Gastrocnemius medialis (tissue), 4 donors: ENCODE results near the gene SLC16A13. TPM values are rescaled to one million over a fixed set of nuclear protein-coding genes. Genes with fewer than 3 reads are reported as not detected.

Experiments
- ATAC-seq, 2 donors: fragments of 150-250 bp; one replicate each; pipeline ENCODE4 v1.9.1; 2016
- DNase-seq, 2 donors: peaks; one replicate each; pipeline ENCODE4 v3.0.0-alpha.2; 2019
- H3K27ac ChIP-seq, 4 donors: fragments of 200-600 bp; sonication (generic); 1 replicate in 1 of 4; 2 replicates in 3 of 4; pipeline ENCODE4 v1.5.1; 2016 to 2018; ENCODE audit warnings: mild to moderate bottlenecking in 2 of 4, moderate library complexity in 1 of 4
- H3K27me3 ChIP-seq, 3 donors: fragments of 200-600 bp; sonication (generic) in 2 of 3; 1 replicate in 1 of 3; 2 replicates in 2 of 3; pipeline versions ENCODE4 v1.5.1 to v1.6.0; 2016 to 2019; ENCODE audit warnings: mild to moderate bottlenecking in 1 of 3, moderate library complexity in 1 of 3
- H3K36me3 ChIP-seq, 2 donors: fragments of 200-600 bp; sonication (generic) in 1 of 2; one replicate each; pipeline ENCODE4 v1.5.1; 2017 to 2018
- H3K4me1 ChIP-seq, 2 donors: fragments of 200-600 bp; sonication (generic) in 1 of 2; one replicate each; pipeline ENCODE4 v1.5.1; 2016 to 2017; ENCODE audit warnings: mild to moderate bottlenecking in 2 of 2
- H3K4me3 ChIP-seq, 4 donors: fragments of 200-600 bp; sonication (generic) in 3 of 4; 1 replicate in 1 of 4; 2 replicates in 3 of 4; pipeline ENCODE4 v1.5.1; 2016 to 2019; ENCODE audit warnings: mild to moderate bottlenecking in 2 of 4
- H3K9me3 ChIP-seq, 3 donors: fragments of 200-600 bp; sonication (generic) in 2 of 3; 1 replicate in 1 of 3; 2 replicates in 2 of 3; pipeline ENCODE4 v1.5.1; 2016 to 2019
- POLR2A ChIP-seq, 2 donors: fragments of 450-650 bp; IDR thresholded peaks; one replicate each; pipeline ENCODE4 v1.6.1; 2017; ENCODE audit warnings: antibody characterized with exemption in 2 of 2, mild to moderate bottlenecking in 2 of 2, moderate library complexity in 2 of 2
- in situ Hi-C, 4 donors: fragments of 200-750 bp; cut with MboI; loops; one replicate each; pipeline versions ENCODE4 v1.15.0 to v1.8.0; 2017; ENCODE audit warnings: low sequenced_read_pairs in 4 of 4
- intact Hi-C: fragments of 100-400 bp; cut with DNase I; formaldehyde crosslinking; loops from one replicate; pipeline ENCODE4 v1.15.1; 2023; ENCODE audit warnings: low total_unique reads
- total RNA-seq, 4 donors: library from RNA; depleted of rRNA; stranded (reverse); fragments of >200 nt; gene quantifications; one replicate each; pipeline versions ENCODE4 v1.1.0 to v1.2.3, GENCODE V29; 2016
- TF ChIP-seq, protein P1 (sequence below), 5 experiments: fragments of 450-650 bp in 3 of 5; fragments of 200-600 bp in 2 of 5; sonication (generic) in 2 of 5; IDR thresholded peaks in 4 of 5; conservative IDR thresholded peaks in 1 of 5; 1 replicate in 4 of 5; 2 replicates in 1 of 5; pipeline ENCODE4 v1.5.1; 2016 to 2019; ENCODE audit warnings: antibody characterized with exemption in 5 of 5, mild to moderate bottlenecking in 3 of 5, moderate library complexity in 3 of 5

The SLC16A13 gene
- total RNA-seq, 4 donors from 2014 or later = 0.36 to 0.49 TPM; not detected in 2

- in situ Hi-C loops (loop anchor here (25.0 kb wide), 2 partner anchors 359 to 384 kb away; partner anchors contain the start of genes C17orf100 (in 3 of the 4), MED31 (in 3 of the 4), KIAA0753 (in 1 of the 4) and TXNDC17 (in 1 of the 4)), intact Hi-C loops (loop anchor here (10.0 kb wide), 1 partner anchor 464 kb away; the partner anchor contains the start of genes POLR2A and SLC35G6)
- no peak for DNase-seq
- ATAC-seq = no peak
- H3K4me3 ChIP-seq = peak overlapping the region; percentile 30 to 49 (median 46)
- H3K27me3 ChIP-seq = peaks cover 14 to 16% (median 15%) of the 10 kb centered on the region in 3 donors
- peak overlapping the region; percentile 93 to 99 (median 96) for H3K27ac ChIP-seq
- H3K9me3 ChIP-seq = no peaks in the 10 kb centered on the region
- peaks cover 32 to 42% of the 10 kb centered on the region in 2 donors for H3K4me1 ChIP-seq
- no peak for TF ChIP-seq POLR2A (IDR thresholded peaks at IDR 0.05)
- TF ChIP-seq, protein P1, sequence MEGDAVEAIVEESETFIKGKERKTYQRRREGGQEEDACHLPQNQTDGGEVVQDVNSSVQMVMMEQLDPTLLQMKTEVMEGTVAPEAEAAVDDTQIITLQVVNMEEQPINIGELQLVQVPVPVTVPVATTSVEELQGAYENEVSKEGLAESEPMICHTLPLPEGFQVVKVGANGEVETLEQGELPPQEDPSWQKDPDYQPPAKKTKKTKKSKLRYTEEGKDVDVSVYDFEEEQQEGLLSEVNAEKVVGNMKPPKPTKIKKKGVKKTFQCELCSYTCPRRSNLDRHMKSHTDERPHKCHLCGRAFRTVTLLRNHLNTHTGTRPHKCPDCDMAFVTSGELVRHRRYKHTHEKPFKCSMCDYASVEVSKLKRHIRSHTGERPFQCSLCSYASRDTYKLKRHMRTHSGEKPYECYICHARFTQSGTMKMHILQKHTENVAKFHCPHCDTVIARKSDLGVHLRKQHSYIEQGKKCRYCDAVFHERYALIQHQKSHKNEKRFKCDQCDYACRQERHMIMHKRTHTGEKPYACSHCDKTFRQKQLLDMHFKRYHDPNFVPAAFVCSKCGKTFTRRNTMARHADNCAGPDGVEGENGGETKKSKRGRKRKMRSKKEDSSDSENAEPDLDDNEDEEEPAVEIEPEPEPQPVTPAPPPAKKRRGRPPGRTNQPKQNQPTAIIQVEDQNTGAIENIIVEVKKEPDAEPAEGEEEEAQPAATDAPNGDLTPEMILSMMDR (IDR thresholded peaks at IDR 0.05 in 4 of 5, conservative IDR thresholded peaks at IDR 0.05 in 1 of 5) = no peak
- peaks cover 0 to 10% of the 10 kb centered on the region in 2 donors for H3K36me3 ChIP-seq
These were observed 14.7 kb upstream of the SLC16A13 start for GRCh38 chr17:7020894-7021664.

GRCh38 chr17:7021993-7022778, 13.6 kb upstream of the SLC16A13 start:
- Histone ChIP-seq H3K36me3 (peaks cover 0 to 2% of the 10 kb centered on the region in 2 donors), H3K9me3 (no peaks in the 10 kb centered on the region), H3K27ac (peak overlapping the region; percentile 93 to 99 (median 96)), H3K27me3 (peaks cover 14 to 16% (median 15%) of the 10 kb centered on the region in 3 donors), H3K4me3 (peak overlapping the region; percentile 30 to 49 (median 46)), H3K4me1 (peaks cover 28 to 38% of the 10 kb centered on the region in 2 donors)
- in situ Hi-C loops = loop anchor here (25.0 kb wide), 2 partner anchors 360 to 385 kb away; partner anchors contain the start of genes C17orf100 (in 3 of the 4), MED31 (in 3 of the 4), KIAA0753 (in 1 of the 4) and TXNDC17 (in 1 of the 4)
- intact Hi-C loops = loop anchor here (1.0 to 10.0 kb wide), 2 partner anchors 108 to 463 kb away; partner anchors contain the start of genes POLR2A and SLC35G6
- DNase-seq (peak; percentile 40 to 71), ATAC-seq (peak; percentile 57)
- TF ChIP-seq, protein P1 (IDR thresholded peaks at IDR 0.05 in 4 of 5, conservative IDR thresholded peaks at IDR 0.05 in 1 of 5) = peak; percentile 92 to 98 (median 96)
- peak; percentile 8 to 31 for TF ChIP-seq POLR2A (IDR thresholded peaks at IDR 0.05)

GRCh38 chr17:7022781-7023571, 12.8 kb upstream of the SLC16A13 start, which contains the start of gene BCL6B:
TSS of gene BCL6B (plus strand) at chr17:7023050. CDS start at chr17:7023672, 622 bp downstream.
- TF ChIP-seq, protein P1 (IDR thresholded peaks at IDR 0.05 in 4 of 5, conservative IDR thresholded peaks at IDR 0.05 in 1 of 5) = no peak
- no peak for TF ChIP-seq POLR2A (IDR thresholded peaks at IDR 0.05)
- H3K9me3 ChIP-seq = no peaks in the 10 kb centered on the region
- H3K27me3 ChIP-seq = peaks cover 14 to 16% (median 15%) of the 10 kb centered on the region in 3 donors
- ATAC-seq (no peak), DNase-seq (no peak)
- peak within 1 kb of the TSS; percentile 93 to 99 (median 96) for H3K27ac ChIP-seq
- intact Hi-C loops (loop anchor here (1.0 to 10.0 kb wide), 2 partner anchors 109 to 462 kb away; partner anchors contain the start of genes POLR2A and SLC35G6), in situ Hi-C loops (loop anchor here (25.0 kb wide), 2 partner anchors 361 to 386 kb away; partner anchors contain the start of genes C17orf100 (in 3 of the 4), MED31 (in 3 of the 4), KIAA0753 (in 1 of the 4) and TXNDC17 (in 1 of the 4))
- H3K4me1 ChIP-seq = peaks cover 22 to 35% of the 10 kb centered on the region in 2 donors
- H3K36me3 ChIP-seq = no peaks in the 10 kb centered on the region
- H3K4me3 ChIP-seq = peak within 1 kb of the TSS; percentile 35 to 56 (median 47)
